Neutrophil (primary cell): ENCODE data around the gene STAT3.

ENCODE experiments used
- H3K27ac ChIP-seq: fragments of 200-600 bp; sonication (generic); 2 replicates; pipeline ENCODE4 v1.5.1; 2016; ENCODE audit warnings: mild to moderate bottlenecking, moderate library complexity
- H3K27me3 ChIP-seq: fragments of 200-600 bp; sonication (generic); 2 replicates; pipeline ENCODE4 v1.6.0; 2016; ENCODE audit warnings: mild to moderate bottlenecking
- H3K36me3 ChIP-seq: fragments of 200-600 bp; sonication (generic); 2 replicates; pipeline ENCODE4 v1.5.1; 2017
- H3K4me1 ChIP-seq, 2 experiments: fragments of 200-600 bp in 1 of 2; sonication (generic) in 1 of 2; 1 replicate in 1 of 2; 2 replicates in 1 of 2; pipeline versions ENCODE4 v1.5.1 to v1.6.1; 2013 to 2016; ENCODE audit warnings: low read depth in 1 of 2, low read length in 1 of 2, mild to moderate bottlenecking in 1 of 2, moderate library complexity in 1 of 2; ENCODE audit not compliant: control insufficient read depth in 1 of 2, insufficient read depth in 1 of 2
- H3K4me3 ChIP-seq, 2 experiments: fragments of 200-600 bp in 1 of 2; sonication (generic) in 1 of 2; 1 replicate in 1 of 2; 2 replicates in 1 of 2; pipeline ENCODE4 v1.5.1; 2013 to 2016; ENCODE audit warnings: low read depth in 1 of 2, low read length in 1 of 2, mild to moderate bottlenecking in 1 of 2, moderate library complexity in 1 of 2
- H3K9me3 ChIP-seq: fragments of 200-600 bp; sonication (generic); 2 replicates; pipeline ENCODE4 v1.5.1; 2016
- TF ChIP-seq, protein P1 (sequence below): fragments of 200-600 bp; sonication (generic); IDR thresholded peaks from 2 replicates; pipeline ENCODE4 v1.5.1; 2016; ENCODE audit warnings: antibody characterized with exemption

Gene STAT3

DNA sequence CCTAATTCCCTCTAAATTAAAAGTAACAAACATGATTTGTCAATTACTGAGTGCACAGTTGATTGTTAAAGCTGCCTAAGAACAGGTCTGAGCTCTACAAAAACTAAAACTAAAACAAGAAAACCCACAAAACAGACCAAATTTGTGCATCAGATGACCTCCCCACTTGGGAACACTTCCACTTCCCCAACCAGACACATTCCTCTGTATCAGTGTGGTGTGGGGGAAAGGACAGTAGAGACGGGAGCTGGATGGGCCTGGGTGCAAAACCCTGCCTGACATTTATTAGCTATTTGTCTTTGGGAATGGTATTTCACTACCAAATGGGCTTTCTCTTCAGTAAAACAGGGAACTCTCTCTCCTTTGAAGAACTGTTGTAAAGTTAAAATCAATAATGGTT is 29.8 kb downstream of the STAT3 start:
- Histone ChIP-seq H3K4me3 (no peak overlapping the region), H3K27ac (peak overlapping the region; percentile 57), H3K4me1 (peaks cover 16 to 28% of the 10 kb centered on the region in 2 experiments), H3K27me3 (no peaks in the 10 kb centered on the region), H3K9me3 (no peaks in the 10 kb centered on the region), H3K36me3 (peaks cover 5% of the 10 kb centered on the region)
- TF ChIP-seq, protein P1, sequence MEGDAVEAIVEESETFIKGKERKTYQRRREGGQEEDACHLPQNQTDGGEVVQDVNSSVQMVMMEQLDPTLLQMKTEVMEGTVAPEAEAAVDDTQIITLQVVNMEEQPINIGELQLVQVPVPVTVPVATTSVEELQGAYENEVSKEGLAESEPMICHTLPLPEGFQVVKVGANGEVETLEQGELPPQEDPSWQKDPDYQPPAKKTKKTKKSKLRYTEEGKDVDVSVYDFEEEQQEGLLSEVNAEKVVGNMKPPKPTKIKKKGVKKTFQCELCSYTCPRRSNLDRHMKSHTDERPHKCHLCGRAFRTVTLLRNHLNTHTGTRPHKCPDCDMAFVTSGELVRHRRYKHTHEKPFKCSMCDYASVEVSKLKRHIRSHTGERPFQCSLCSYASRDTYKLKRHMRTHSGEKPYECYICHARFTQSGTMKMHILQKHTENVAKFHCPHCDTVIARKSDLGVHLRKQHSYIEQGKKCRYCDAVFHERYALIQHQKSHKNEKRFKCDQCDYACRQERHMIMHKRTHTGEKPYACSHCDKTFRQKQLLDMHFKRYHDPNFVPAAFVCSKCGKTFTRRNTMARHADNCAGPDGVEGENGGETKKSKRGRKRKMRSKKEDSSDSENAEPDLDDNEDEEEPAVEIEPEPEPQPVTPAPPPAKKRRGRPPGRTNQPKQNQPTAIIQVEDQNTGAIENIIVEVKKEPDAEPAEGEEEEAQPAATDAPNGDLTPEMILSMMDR: no peak

GRCh38 chr17:42354956-42355843 is 33.0 kb downstream of the STAT3 start:
- TF ChIP-seq, protein P1: no peak
- no peaks in the 10 kb centered on the region for H3K9me3 ChIP-seq
- peak overlapping the region; percentile 44 for H3K27ac ChIP-seq
- H3K27me3 ChIP-seq: no peaks in the 10 kb centered on the region
- peaks cover 0 to 10% of the 10 kb centered on the region in 2 experiments for H3K4me1 ChIP-seq
- peaks cover 5% of the 10 kb centered on the region for H3K36me3 ChIP-seq
- H3K4me3 ChIP-seq: no peak overlapping the region

GRCh38 chr17:42348104-42348503 is 40.1 kb downstream of the STAT3 start:
- Histone ChIP-seq H3K36me3 (peaks cover 51% of the 10 kb centered on the region), H3K9me3 (no peaks in the 10 kb centered on the region), H3K27ac (peak overlapping the region; percentile 50), H3K4me3 (no peak overlapping the region), H3K27me3 (no peaks in the 10 kb centered on the region), H3K4me1 (peaks cover 0 to 4% of the 10 kb centered on the region in 2 experiments)
- TF ChIP-seq, protein P1: no peak

DNA sequence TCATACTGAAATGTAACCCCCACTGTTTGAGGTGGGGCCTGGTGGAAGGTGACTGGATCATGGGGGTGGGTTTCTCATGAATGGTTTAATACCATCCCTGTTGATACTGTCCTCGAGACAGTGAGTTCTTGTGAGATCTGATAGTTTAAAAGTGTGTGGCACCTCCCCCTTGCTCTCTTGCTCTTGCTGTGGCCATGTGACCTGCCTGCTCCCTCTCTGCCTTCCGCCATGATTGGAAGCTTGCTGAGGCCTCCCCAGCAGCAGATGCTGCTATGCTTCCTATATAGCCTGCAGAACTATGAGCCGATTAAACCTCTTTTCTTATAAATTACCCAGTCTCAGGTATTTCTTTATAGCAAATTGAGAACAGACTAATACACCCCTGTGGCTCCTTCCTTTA is 40.6 kb downstream of the STAT3 start:
- H3K4me1 ChIP-seq: peaks cover 0 to 4% of the 10 kb centered on the region in 2 experiments
- TF ChIP-seq, protein P1: no peak
- peak overlapping the region; percentile 50 for H3K27ac ChIP-seq
- H3K27me3 ChIP-seq: no peaks in the 10 kb centered on the region
- H3K9me3 ChIP-seq: no peaks in the 10 kb centered on the region
- H3K4me3 ChIP-seq: no peak overlapping the region
- peaks cover 56% of the 10 kb centered on the region for H3K36me3 ChIP-seq

DNA sequence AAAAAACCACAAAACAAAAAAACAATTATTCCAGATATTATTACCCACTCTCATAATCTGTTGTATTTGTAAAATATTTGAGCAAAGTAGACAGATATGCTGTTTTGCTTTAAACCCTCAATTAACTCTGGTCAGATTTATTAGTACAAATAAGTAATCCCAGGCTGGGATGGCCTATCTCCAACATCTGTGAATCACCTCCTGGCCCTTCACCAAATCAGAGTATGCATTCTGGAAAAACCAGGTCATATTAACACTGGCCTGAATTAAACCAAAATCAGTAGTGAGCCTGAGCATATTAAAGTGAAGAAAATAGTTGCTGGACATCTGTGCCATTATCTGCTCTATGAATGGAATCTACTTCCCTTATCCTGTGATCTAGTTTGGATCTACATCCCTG is 41.0 kb downstream of the STAT3 start:
- Histone ChIP-seq H3K4me3 (no peak overlapping the region), H3K27ac (peak overlapping the region; percentile 50), H3K4me1 (peaks cover 0 to 4% of the 10 kb centered on the region in 2 experiments), H3K9me3 (no peaks in the 10 kb centered on the region), H3K36me3 (peaks cover 60% of the 10 kb centered on the region), H3K27me3 (no peaks in the 10 kb centered on the region)
- TF ChIP-seq, protein P1: no peak
